Adrenal gland (tissue), 12 donors: Measurements from ENCODE around the gene FAM221B. TPM values are rescaled to one million over a fixed set of nuclear protein-coding genes. Genes with fewer than 3 reads are reported as not detected.

Experiments
- DNase-seq, 7 donors: peaks; one replicate each; pipeline ENCODE4 v3.0.0-alpha.2; 2019 to 2020
- H3K27ac ChIP-seq, 5 donors: fragments of 200-600 bp; sonication (generic) in 4 of 5; 1 replicate in 3 of 5; 2 replicates in 2 of 5; pipeline versions ENCODE4 v1.5.1 to v1.8.0; 2016 to 2020; ENCODE audit warnings: mild to moderate bottlenecking in 1 of 5
- H3K27me3 ChIP-seq: fragments of 200-600 bp; 2 replicates; pipeline ENCODE4 v1.8.0; 2021
- H3K36me3 ChIP-seq, 2 donors: fragments of 200-600 bp; replicated peaks in 1 of 2; 1 replicate in 1 of 2; 2 replicates in 1 of 2; pipeline versions ENCODE4 v1.5.1 to v1.8.0; 2018 to 2022
- H3K4me1 ChIP-seq, 2 donors: fragments of 200-600 bp; replicated peaks in 1 of 2; 1 replicate in 1 of 2; 2 replicates in 1 of 2; pipeline versions ENCODE4 v1.5.1 to v1.8.0; 2018 to 2021
- H3K4me3 ChIP-seq, 4 donors: fragments of 200-600 bp; sonication (generic) in 3 of 4; one replicate each; pipeline ENCODE4 v1.5.1; 2016 to 2018
- H3K9me3 ChIP-seq, 3 donors: fragments of 200-600 bp; sonication (generic) in 1 of 3; replicated peaks in 1 of 3; 1 replicate in 2 of 3; 2 replicates in 1 of 3; pipeline versions ENCODE4 v1.5.1 to v1.8.0; 2016 to 2021
- POLR2A ChIP-seq, 2 donors: fragments of 450-650 bp; IDR thresholded peaks; one replicate each; pipeline ENCODE4 v1.6.1; 2017; ENCODE audit warnings: antibody characterized with exemption in 2 of 2, mild to moderate bottlenecking in 2 of 2, moderate library complexity in 1 of 2
- WGBS, 4 donors: extraction: QIAGEN DNeasy Blood & Tissue Kit in 2 of 4; methylation state at CpG; one replicate each; pipeline versions ENCODE4 v1.1.5 to v1.1.7; 2013 to 2017; 5-methylcytosine and 5-hydroxymethylcytosine counted together
- intact Hi-C, 2 donors: fragments of 100-400 bp; cut with DNase I; formaldehyde crosslinking; loops; one replicate each; pipeline versions ENCODE4 v1.14.1 to v1.15.0; 2022 to 2023
- polyA plus RNA-seq, 3 donors: library from polyadenylated mRNA; stranded (reverse); fragments of 200-250 nt in 2 of 3; fragments of 350-450 nt in 1 of 3; fragmentation: Illumina TruSeq in 1 of 3; extraction: RNeasy Lipid Tissue Mini Kit (QIAGEN cat#74804) in 1 of 3; gene quantifications; one replicate each; pipeline ENCODE4 v1.2.3, GENCODE V29; 2013 to 2014
- total RNA-seq, 9 donors: library from RNA; depleted of rRNA in 4 of 9; stranded (reverse); fragments of >200 nt in 4 of 9; fragments of 120-200 nt in 1 of 9; fragmentation: NEBNext Ultra II Directional in 1 of 9; extraction: Animal tissue kit (Norgen Biotek cat#: 25700) in 1 of 9; gene quantifications; one replicate each; pipeline versions ENCODE4 v1.1.0 to v1.2.4, GENCODE V29; 2013 to 2023
- TF ChIP-seq, protein P1 (sequence below), 6 experiments: fragments of 450-650 bp in 4 of 6; fragments of 200-600 bp in 2 of 6; sonication (generic) in 1 of 6; IDR thresholded peaks; 1 replicate in 5 of 6; 2 replicates in 1 of 6; pipeline versions ENCODE4 v1.5.1 to v1.8.0; 2016 to 2021; ENCODE audit warnings: antibody characterized with exemption in 6 of 6, mild to moderate bottlenecking in 2 of 6, moderate library complexity in 1 of 6
- donor health status: healthy with polysubstance abuse.
- donor health status: Bipolar disorder and iron deficiency.
- donor health status: DM: yes; HTN: yes; CAD: no.
- donor health status: DM: no; HTN: no; CAD: no.
- donor health status: DM: no; HTN: no; CAD: no.
- donor health status: DM: yes; HTN: yes; CAD: no.

The FAM221B gene
- total and polyA plus RNA-seq, 12 donors = 0.07 to 0.22 (median 0.16) TPM; not detected in 9

GRCh38 chr9:35854091-35854762 is 25.7 kb upstream of the FAM221B start:
- Histone ChIP-seq H3K27me3 (no peaks in the 10 kb centered on the region), H3K27ac (no peak overlapping the region), H3K4me3 (no peak overlapping the region), H3K36me3 (no peaks in the 10 kb centered on the region), H3K4me1 (no peaks in the 10 kb centered on the region), H3K9me3 (no peaks in the 10 kb centered on the region)
- intact Hi-C loops = no loop called here
- WGBS, 4 donors = 91 to 96% (median 94%) methylated on average over 5 to 7 of the region's 7 CpGs
- no peak for TF ChIP-seq POLR2A (IDR thresholded peaks at IDR 0.05)
- TF ChIP-seq, protein P1, sequence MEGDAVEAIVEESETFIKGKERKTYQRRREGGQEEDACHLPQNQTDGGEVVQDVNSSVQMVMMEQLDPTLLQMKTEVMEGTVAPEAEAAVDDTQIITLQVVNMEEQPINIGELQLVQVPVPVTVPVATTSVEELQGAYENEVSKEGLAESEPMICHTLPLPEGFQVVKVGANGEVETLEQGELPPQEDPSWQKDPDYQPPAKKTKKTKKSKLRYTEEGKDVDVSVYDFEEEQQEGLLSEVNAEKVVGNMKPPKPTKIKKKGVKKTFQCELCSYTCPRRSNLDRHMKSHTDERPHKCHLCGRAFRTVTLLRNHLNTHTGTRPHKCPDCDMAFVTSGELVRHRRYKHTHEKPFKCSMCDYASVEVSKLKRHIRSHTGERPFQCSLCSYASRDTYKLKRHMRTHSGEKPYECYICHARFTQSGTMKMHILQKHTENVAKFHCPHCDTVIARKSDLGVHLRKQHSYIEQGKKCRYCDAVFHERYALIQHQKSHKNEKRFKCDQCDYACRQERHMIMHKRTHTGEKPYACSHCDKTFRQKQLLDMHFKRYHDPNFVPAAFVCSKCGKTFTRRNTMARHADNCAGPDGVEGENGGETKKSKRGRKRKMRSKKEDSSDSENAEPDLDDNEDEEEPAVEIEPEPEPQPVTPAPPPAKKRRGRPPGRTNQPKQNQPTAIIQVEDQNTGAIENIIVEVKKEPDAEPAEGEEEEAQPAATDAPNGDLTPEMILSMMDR (IDR thresholded peaks at IDR 0.05) = no peak
- DNase-seq = peak in 1 of 7 donors; percentile 27

DNA sequence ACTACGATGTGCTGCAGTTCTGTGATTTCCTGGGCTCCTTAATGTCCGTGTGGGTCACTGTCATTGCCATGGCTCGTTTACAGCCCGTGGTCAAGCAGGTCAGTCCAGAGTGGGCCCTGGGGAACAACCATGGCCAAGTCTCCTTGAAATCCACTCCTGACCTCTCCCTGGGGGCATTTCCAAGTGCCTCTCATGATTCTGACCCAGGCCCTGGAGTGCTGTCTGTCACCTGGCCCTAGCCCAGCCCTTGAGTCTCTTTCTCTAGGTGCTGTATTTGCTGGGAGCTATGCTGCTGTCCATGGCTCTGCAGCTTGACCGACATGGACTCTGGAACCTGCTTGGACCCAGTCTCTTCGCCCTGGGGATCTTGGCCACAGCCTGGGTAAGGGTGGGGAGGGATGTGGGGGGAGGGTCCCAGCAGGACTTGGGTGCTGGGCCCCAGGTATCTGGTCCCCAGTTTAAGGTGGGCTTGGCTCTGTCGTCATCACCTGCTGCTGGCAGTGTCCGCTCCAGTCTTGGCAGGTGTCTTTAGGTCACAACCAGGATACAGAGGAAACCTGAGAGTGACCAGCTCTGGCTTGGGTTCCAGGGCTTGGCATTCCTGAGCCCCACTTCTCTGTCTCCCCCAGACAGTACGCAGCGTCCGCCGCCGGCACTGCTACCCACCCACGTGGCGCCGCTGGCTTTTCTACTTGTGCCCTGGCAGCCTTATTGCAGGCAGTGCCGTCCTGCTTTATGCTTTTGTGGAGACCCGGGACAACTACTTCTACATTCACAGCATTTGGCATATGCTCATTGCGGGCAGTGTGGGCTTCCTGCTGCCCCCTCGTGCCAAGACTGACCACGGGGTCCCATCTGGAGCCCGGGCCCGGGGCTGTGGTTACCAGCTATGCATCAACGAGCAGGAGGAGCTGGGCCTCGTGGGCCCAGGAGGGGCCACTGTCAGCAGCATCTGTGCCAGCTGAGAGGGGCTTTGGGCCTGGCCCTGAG is 24.6 kb upstream of the FAM221B start:
- Histone ChIP-seq H3K4me1 (peaks cover under 1% of the 10 kb centered on the region in 2 donors), H3K27ac (no peak overlapping the region), H3K36me3 (no peaks in the 10 kb centered on the region), H3K4me3 (no peak overlapping the region), H3K9me3 (no peaks in the 10 kb centered on the region), H3K27me3 (no peaks in the 10 kb centered on the region)
- WGBS, 4 donors = 90 to 96% (median 93%) methylated on average over 11 to 25 of the region's 25 CpGs
- peak in 2 of 7 donors; percentile 13 to 45 for DNase-seq
- TF ChIP-seq POLR2A (IDR thresholded peaks at IDR 0.05) = no peak
- TF ChIP-seq, protein P1 (IDR thresholded peaks at IDR 0.05) = no peak
- intact Hi-C loops = no loop called here

GRCh38 chr9:35852267-35852815 is 23.8 kb upstream of the FAM221B start:
- H3K27ac ChIP-seq = no peak overlapping the region
- no peaks in the 10 kb centered on the region for H3K9me3 ChIP-seq
- 69 to 100% (median 96%) methylated on average over 2 of the region's 2 CpGs for WGBS, 4 donors
- peaks cover 6 to 7% of the 10 kb centered on the region in 2 donors for H3K4me1 ChIP-seq
- intact Hi-C loops = no loop called here
- H3K4me3 ChIP-seq = no peak overlapping the region
- H3K27me3 ChIP-seq = no peaks in the 10 kb centered on the region
- TF ChIP-seq, protein P1 (IDR thresholded peaks at IDR 0.05) = no peak
- TF ChIP-seq POLR2A (IDR thresholded peaks at IDR 0.05) = no peak
- H3K36me3 ChIP-seq = no peaks in the 10 kb centered on the region
- DNase-seq = peak in 2 of 7 donors; percentile 7 to 21
